SU-DHL-6 (cell line): ENCODE results near the gene RASSF5.

ENCODE experiments used
- H2AFZ ChIP-seq: fragments of 200-600 bp; sonication (generic); 2 replicates; pipeline ENCODE4 v1.6.1; 2014; ENCODE audit warnings: low read depth, mild to moderate bottlenecking, moderate library complexity, mixed read lengths, antibody characterized with exemption, low read length; ENCODE audit not compliant: severe bottlenecking
- H3F3A ChIP-seq: fragments of 200-600 bp; shearing (Covaris generic); 2 replicates; pipeline ENCODE4 v1.6.0; 2016; ENCODE audit warnings: antibody characterized with exemption, mild to moderate bottlenecking; ENCODE audit not compliant: insufficient read depth
- H3K27ac ChIP-seq: fragments of 200-600 bp; sonication (generic); 2 replicates; pipeline ENCODE4 v1.5.1; 2016; ENCODE audit warnings: low read depth, mild to moderate bottlenecking, low read length, moderate library complexity, mixed read lengths
- H3K27me3 ChIP-seq: fragments of 200-600 bp; sonication (generic), shearing (Covaris generic); 2 replicates; pipeline ENCODE4 v1.6.0; 2014; ENCODE audit warnings: mild to moderate bottlenecking, low read length
- H3K36me3 ChIP-seq: fragments of 200-600 bp; sonication (generic); 2 replicates; pipeline ENCODE4 v1.6.1; 2014; ENCODE audit warnings: mild to moderate bottlenecking, low read length, mixed read lengths
- H3K4me2 ChIP-seq: fragments of 300-600, 200-600 bp; shearing (Covaris generic), sonication (generic); 2 replicates; pipeline ENCODE4 v1.6.0; 2014; ENCODE audit warnings: low read length, low read depth, mild to moderate bottlenecking; ENCODE audit not compliant: poor library complexity, severe bottlenecking
- H3K4me3 ChIP-seq: fragments of 200-600 bp; sonication (generic); 2 replicates; pipeline ENCODE4 v1.5.1; 2014; ENCODE audit warnings: antibody characterized with exemption, low read length, mild to moderate bottlenecking, mixed read lengths; ENCODE audit not compliant: insufficient read depth, poor library complexity, severe bottlenecking
- H3K79me2 ChIP-seq: fragments of 200-600 bp; sonication (generic); 2 replicates; pipeline ENCODE4 v1.6.1; 2014; ENCODE audit warnings: mild to moderate bottlenecking, low read length, moderate library complexity; ENCODE audit not compliant: insufficient read depth
- H3K9ac ChIP-seq: fragments of 200-600 bp; sonication (generic); 2 replicates; pipeline ENCODE4 v1.7.0; 2014; ENCODE audit warnings: mild to moderate bottlenecking, low read length
- H3K9me2 ChIP-seq: fragments of 200-600 bp; sonication (generic); replicated peaks from 2 replicates; pipeline ENCODE4 v1.6.1; 2014; ENCODE audit warnings: low read length; ENCODE audit not compliant: insufficient read depth
- H3K9me3 ChIP-seq: fragments of 200-600 bp; sonication (generic); 2 replicates; pipeline ENCODE4 v1.6.1; 2014; ENCODE audit warnings: low read length, mixed read lengths; ENCODE audit not compliant: insufficient read depth
- H4K20me1 ChIP-seq: fragments of 200-600 bp; sonication (generic); 2 replicates; pipeline ENCODE4 v1.6.1; 2014; ENCODE audit warnings: low read depth, mild to moderate bottlenecking, antibody characterized with exemption, low read length, moderate library complexity, mixed read lengths
- CTCF ChIP-seq: fragments of 200-600 bp; sonication (generic); IDR thresholded peaks from one replicate; pipeline ENCODE4 v1.5.1; 2017; ENCODE audit warnings: antibody characterized with exemption, mild to moderate bottlenecking, low read length, moderate library complexity; ENCODE audit not compliant: insufficient read depth, poor library complexity, severe bottlenecking
- EZH2phosphoT487 ChIP-seq: fragments of 200-600 bp; sonication (generic), shearing (Covaris generic); conservative IDR thresholded peaks from 2 replicates; pipeline ENCODE4 v1.6.1; 2018; ENCODE audit warnings: mild to moderate bottlenecking, antibody characterized with exemption, low read length, moderate library complexity, mixed read lengths

Gene RASSF5

GRCh38 chr1:206521127-206521526, 13.8 kb downstream of the RASSF5 start:
- H3K27me3 ChIP-seq: no peaks in the 10 kb centered on the region
- H3F3A ChIP-seq: no peaks in the 10 kb centered on the region
- no peak overlapping the region for H3K4me3 ChIP-seq
- TF ChIP-seq CTCF (no peak), EZH2phosphoT487 (no peak)
- H3K27ac ChIP-seq: no peak overlapping the region
- H2AFZ ChIP-seq: no peak overlapping the region
- no peaks in the 10 kb centered on the region for H3K36me3 ChIP-seq
- no peaks in the 10 kb centered on the region for H3K79me2 ChIP-seq
- no peaks in the 10 kb centered on the region for H4K20me1 ChIP-seq
- no peaks in the 10 kb centered on the region for H3K9me3 ChIP-seq
- H3K9ac ChIP-seq: no peak overlapping the region
- H3K9me2 ChIP-seq: no peaks in the 10 kb centered on the region
- no peak overlapping the region for H3K4me2 ChIP-seq

- Histone ChIP-seq H3K9ac (no peak overlapping the region), H3K79me2 (no peaks in the 10 kb centered on the region), H3K4me3 (no peak overlapping the region), H3F3A (no peaks in the 10 kb centered on the region), H4K20me1 (no peaks in the 10 kb centered on the region), H3K27me3 (no peaks in the 10 kb centered on the region), H3K36me3 (no peaks in the 10 kb centered on the region), H3K27ac (no peak overlapping the region), H3K4me2 (no peak overlapping the region), H3K9me3 (no peaks in the 10 kb centered on the region), H3K9me2 (no peaks in the 10 kb centered on the region), H2AFZ (no peak overlapping the region)
- TF ChIP-seq EZH2phosphoT487 (no peak), CTCF (no peak)
Measured at GRCh38 chr1:206521694-206522402, 14.5 kb downstream of the RASSF5 start.

- no peaks in the 10 kb centered on the region for H3K9me3 ChIP-seq
- H3K36me3 ChIP-seq: no peaks in the 10 kb centered on the region
- H4K20me1 ChIP-seq: no peaks in the 10 kb centered on the region
- H3K79me2 ChIP-seq: no peaks in the 10 kb centered on the region
- no peak overlapping the region for H3K27ac ChIP-seq
- H3K4me2 ChIP-seq: no peak overlapping the region
- no peak overlapping the region for H2AFZ ChIP-seq
- no peak overlapping the region for H3K4me3 ChIP-seq
- no peak overlapping the region for H3K9ac ChIP-seq
- H3K27me3 ChIP-seq: no peaks in the 10 kb centered on the region
- TF ChIP-seq CTCF: no peak
- no peak for TF ChIP-seq EZH2phosphoT487
- H3F3A ChIP-seq: no peaks in the 10 kb centered on the region
- H3K9me2 ChIP-seq: no peaks in the 10 kb centered on the region
Measured at GRCh38 chr1:206524739-206525364, 17.5 kb downstream of the RASSF5 start.
